SW480 (cell line): ENCODE measurements around the gene ANGEL2.
"Not testable (repeated sequence)": the region's sequence is repeated elsewhere in the genome, so short reads cannot be mapped to it uniquely, and the experiment has no call there.

Experiments used
- DNase-seq: peaks from one replicate; pipeline ENCODE4 v3.0.0-alpha.2; 2016; ENCODE audit warnings: low spot score

The ANGEL2 gene

GRCh38 chr1:213019450-213019849 lies 3.8 kb upstream of the ANGEL2 start:
- no peak for DNase-seq

- DNase-seq: no peak
These were observed 2.0 kb upstream of the ANGEL2 start for GRCh38 chr1:213017447-213018273.

GRCh38 chr1:213014642-213015041 lies 1.0 kb downstream of the ANGEL2 start:
- peak; percentile 14 for DNase-seq

GRCh38 chr1:213008564-213008963 lies 7.1 kb downstream of the ANGEL2 start:
- no peak for DNase-seq

GRCh38 chr1:213003256-213003655 lies 12.4 kb downstream of the ANGEL2 start:
- no peak for DNase-seq

GRCh38 chr1:212994926-212995325 lies 20.7 kb downstream of the ANGEL2 start:
- DNase-seq: no peak

GRCh38 chr1:212993960-212994359 lies 21.7 kb downstream of the ANGEL2 start:
- DNase-seq: not testable (repeated sequence)

GRCh38 chr1:212990276-212990675 lies 25.4 kb downstream of the ANGEL2 start:
- DNase-seq: no peak

- DNase-seq: no peak
These were observed 27.9 kb downstream of the ANGEL2 start for GRCh38 chr1:212987702-212988322.

GRCh38 chr1:212986551-212986950 lies 29.1 kb downstream of the ANGEL2 start:
- DNase-seq: no peak

- DNase-seq: no peak
These were observed 31.0 kb downstream of the ANGEL2 start for GRCh38 chr1:212984522-212985291.

GRCh38 chr1:212983482-212983881 lies 32.2 kb downstream of the ANGEL2 start:
- no peak for DNase-seq

- DNase-seq: no peak
These were observed 33.1 kb downstream of the ANGEL2 start for GRCh38 chr1:212982430-212983152.

- DNase-seq: no peak
These were observed 33.9 kb downstream of the ANGEL2 start for GRCh38 chr1:212981571-212982328.

GRCh38 chr1:212981025-212981495 lies 34.6 kb downstream of the ANGEL2 start:
- DNase-seq: no peak

GRCh38 chr1:212980123-212980785 lies 35.4 kb downstream of the ANGEL2 start:
- no peak for DNase-seq

GRCh38 chr1:212979340-212980122 lies 36.1 kb downstream of the ANGEL2 start:
- DNase-seq: no peak

GRCh38 chr1:212977781-212978645 lies 37.7 kb downstream of the ANGEL2 start:
- no peak for DNase-seq

GRCh38 chr1:212976586-212976985 lies 39.1 kb downstream of the ANGEL2 start:
- no peak for DNase-seq
